Measurements from ENCODE around the gene ZFR2. TPM values are rescaled to one million over a fixed set of nuclear protein-coding genes. Genes with fewer than 3 reads are reported as not detected.
"Not testable (repeated sequence)": the region's sequence is repeated elsewhere in the genome, so short reads cannot be mapped to it uniquely, and the experiment has no call there.

ZFR2 gene
- total RNA-seq, result 1 to 10 TPM in 1 of 2 donors, under 1 TPM in 1; 0.28 to 1.6 TPM

- peak within 1 kb of the TSS; percentile 42 for H3K4me3 Mint-ChIP-seq
- H3K27me3 Mint-ChIP-seq, result peaks cover 31% of the 10 kb centered on the region
- no peaks in the 10 kb centered on the region for H3K9me3 Mint-ChIP-seq
- no peak within 1 kb of the TSS for H3K27ac Mint-ChIP-seq
- H3K4me1 Mint-ChIP-seq, result peaks cover 5% of the 10 kb centered on the region
- ATAC-seq (replicated peaks), result no peak
- H3K36me3 Mint-ChIP-seq (ENCODE audit: low read depth), result no peaks in the 10 kb centered on the region
Measured at GRCh38 chr19:3868770-3869456, at the start of gene ZFR2. Gene ZFR2 (minus strand): TSS chr19:3869038. CDS start chr19:3869017, 21 bp downstream.

GRCh38 chr19:3916033-3916432 is 47.2 kb upstream of the ZFR2 start:
- no peak for ATAC-seq (replicated peaks)
- Mint-ChIP-seq H3K36me3 (ENCODE audit: low read depth) (no peaks in the 10 kb centered on the region), H3K4me3 (no peak overlapping the region), H3K9me3 (no peaks in the 10 kb centered on the region), H3K27me3 (peaks cover 4% of the 10 kb centered on the region), H3K27ac (no peak overlapping the region), H3K4me1 (no peaks in the 10 kb centered on the region)

- Mint-ChIP-seq H3K4me3 (no peak overlapping the region), H3K36me3 (ENCODE audit: low read depth) (no peaks in the 10 kb centered on the region), H3K4me1 (no peaks in the 10 kb centered on the region), H3K27ac (no peak overlapping the region), H3K9me3 (no peaks in the 10 kb centered on the region), H3K27me3 (peaks cover 4% of the 10 kb centered on the region)
- ATAC-seq (replicated peaks), result no peak
Measured at GRCh38 chr19:3914199-3914598, 45.4 kb upstream of the ZFR2 start.

GRCh38 chr19:3910105-3910504 is 41.3 kb upstream of the ZFR2 start:
- ATAC-seq (replicated peaks), result no peak
- Mint-ChIP-seq H3K4me1 (no peaks in the 10 kb centered on the region), H3K9me3 (no peaks in the 10 kb centered on the region), H3K4me3 (no peak overlapping the region), H3K36me3 (ENCODE audit: low read depth) (no peaks in the 10 kb centered on the region), H3K27me3 (no peaks in the 10 kb centered on the region), H3K27ac (no peak overlapping the region)

- no peaks in the 10 kb centered on the region for H3K27me3 Mint-ChIP-seq
- H3K36me3 Mint-ChIP-seq (ENCODE audit: low read depth), result no peaks in the 10 kb centered on the region
- H3K4me3 Mint-ChIP-seq, result no peak overlapping the region
- H3K4me1 Mint-ChIP-seq, result no peaks in the 10 kb centered on the region
- no peaks in the 10 kb centered on the region for H3K9me3 Mint-ChIP-seq
- ATAC-seq (replicated peaks), result no peak
- H3K27ac Mint-ChIP-seq, result no peak overlapping the region
Measured at GRCh38 chr19:3908266-3909054, 39.6 kb upstream of the ZFR2 start.

- no peaks in the 10 kb centered on the region for H3K9me3 Mint-ChIP-seq
- H3K27me3 Mint-ChIP-seq, result no peaks in the 10 kb centered on the region
- no peaks in the 10 kb centered on the region for H3K4me1 Mint-ChIP-seq
- H3K27ac Mint-ChIP-seq, result no peak overlapping the region
- ATAC-seq (replicated peaks), result no peak
- H3K36me3 Mint-ChIP-seq (ENCODE audit: low read depth), result no peaks in the 10 kb centered on the region
- no peak overlapping the region for H3K4me3 Mint-ChIP-seq
Measured at GRCh38 chr19:3907626-3908265, 38.9 kb upstream of the ZFR2 start.

GRCh38 chr19:3904233-3904632 is 35.4 kb upstream of the ZFR2 start:
- Mint-ChIP-seq H3K4me3 (no peak overlapping the region), H3K27me3 (no peaks in the 10 kb centered on the region), H3K36me3 (ENCODE audit: low read depth) (no peaks in the 10 kb centered on the region), H3K4me1 (no peaks in the 10 kb centered on the region), H3K9me3 (no peaks in the 10 kb centered on the region), H3K27ac (no peak overlapping the region)
- ATAC-seq (replicated peaks), result no peak

- Mint-ChIP-seq H3K9me3 (peaks cover 4% of the 10 kb centered on the region), H3K27ac (no peak overlapping the region), H3K27me3 (no peaks in the 10 kb centered on the region), H3K36me3 (ENCODE audit: low read depth) (no peaks in the 10 kb centered on the region), H3K4me3 (no peak overlapping the region), H3K4me1 (no peaks in the 10 kb centered on the region)
- ATAC-seq (replicated peaks), result no peak
Measured at GRCh38 chr19:3902317-3902973, 33.6 kb upstream of the ZFR2 start.

GRCh38 chr19:3899531-3900294 is 30.9 kb upstream of the ZFR2 start:
- Mint-ChIP-seq H3K27me3 (peaks cover 3% of the 10 kb centered on the region), H3K36me3 (ENCODE audit: low read depth) (no peaks in the 10 kb centered on the region), H3K9me3 (peaks cover 4% of the 10 kb centered on the region), H3K4me3 (no peak overlapping the region), H3K27ac (no peak overlapping the region), H3K4me1 (no peaks in the 10 kb centered on the region)
- ATAC-seq (replicated peaks), result no peak

- H3K4me3 Mint-ChIP-seq, result no peak overlapping the region
- peaks cover 3% of the 10 kb centered on the region for H3K27me3 Mint-ChIP-seq
- no peak overlapping the region for H3K27ac Mint-ChIP-seq
- ATAC-seq (replicated peaks), result no peak
- peaks cover 4% of the 10 kb centered on the region for H3K9me3 Mint-ChIP-seq
- no peaks in the 10 kb centered on the region for H3K36me3 Mint-ChIP-seq (ENCODE audit: low read depth)
- no peaks in the 10 kb centered on the region for H3K4me1 Mint-ChIP-seq
Measured at GRCh38 chr19:3898426-3898825, 29.6 kb upstream of the ZFR2 start.

GRCh38 chr19:3897936-3898335 is 29.1 kb upstream of the ZFR2 start:
- H3K4me1 Mint-ChIP-seq, result no peaks in the 10 kb centered on the region
- peaks cover 3% of the 10 kb centered on the region for H3K27me3 Mint-ChIP-seq
- no peak overlapping the region for H3K4me3 Mint-ChIP-seq
- ATAC-seq (replicated peaks), result no peak
- no peaks in the 10 kb centered on the region for H3K36me3 Mint-ChIP-seq (ENCODE audit: low read depth)
- no peak overlapping the region for H3K27ac Mint-ChIP-seq
- peaks cover 4% of the 10 kb centered on the region for H3K9me3 Mint-ChIP-seq

- Mint-ChIP-seq H3K9me3 (peaks cover 4% of the 10 kb centered on the region), H3K27ac (no peak overlapping the region), H3K36me3 (ENCODE audit: low read depth) (no peaks in the 10 kb centered on the region), H3K27me3 (peaks cover 3% of the 10 kb centered on the region), H3K4me1 (no peaks in the 10 kb centered on the region), H3K4me3 (no peak overlapping the region)
- ATAC-seq (replicated peaks), result no peak
Measured at GRCh38 chr19:3895788-3896187, 26.9 kb upstream of the ZFR2 start.

- not testable (repeated sequence) for H3K4me1 Mint-ChIP-seq; H3K9me3 Mint-ChIP-seq; H3K4me3 Mint-ChIP-seq; H3K36me3 Mint-ChIP-seq (ENCODE audit: low read depth); ATAC-seq (replicated peaks); H3K27ac Mint-ChIP-seq; H3K27me3 Mint-ChIP-seq
Measured at GRCh38 chr19:3894959-3895358, 26.1 kb upstream of the ZFR2 start.
